ENCODE results near the gene NDUFS6. TPM values are rescaled to one million over a fixed set of nuclear protein-coding genes. Genes with fewer than 3 reads are reported as not detected.

The NDUFS6 gene
- total RNA-seq, 2 donors from 2014 or later = 12.5 to 41.9 TPM

- H3K36me3 ChIP-seq (replicated peaks in 1 of 2; ENCODE audit: insufficient read depth in 1 of 2, low read depth in 2 of 2) = no peaks in the 10 kb centered on the region
- no peak for TF ChIP-seq CTCF (IDR thresholded peaks at IDR 0.05)
- no peak overlapping the region for H3K27ac ChIP-seq
- H3K4me1 ChIP-seq = no peaks in the 10 kb centered on the region
- no peaks in the 10 kb centered on the region for H3K9me3 ChIP-seq
- no peaks in the 10 kb centered on the region for H3K27me3 ChIP-seq
- ATAC-seq (no peak), DNase-seq (no peak)
- no peak overlapping the region for H3K4me3 ChIP-seq
- intact Hi-C loops (cut with DNase I) = no loop called here
- WGBS, 2 donors = 56 to 60% methylated on average over 4 to 7 of the region's 7 CpGs
Measured at GRCh38 chr5:1860949-1861348, 59.7 kb downstream of the NDUFS6 start.

GRCh38 chr5:1864896-1865440 is 63.8 kb downstream of the NDUFS6 start:
- WGBS, 2 donors = 49 to 53% methylated on average over 16 of the region's 16 CpGs
- intact Hi-C loops (cut with DNase I) = no loop called here

GRCh38 chr5:1865486-1865885 is 64.3 kb downstream of the NDUFS6 start:
- Histone ChIP-seq H3K36me3 (replicated peaks in 1 of 2; ENCODE audit: insufficient read depth in 1 of 2, low read depth in 2 of 2) (no peaks in the 10 kb centered on the region), H3K27ac (no peak overlapping the region), H3K9me3 (no peaks in the 10 kb centered on the region), H3K4me1 (no peaks in the 10 kb centered on the region), H3K4me3 (no peak overlapping the region), H3K27me3 (no peaks in the 10 kb centered on the region)
- WGBS, 2 donors = 31 to 52% methylated on average over 10 to 14 of the region's 14 CpGs
- intact Hi-C loops (cut with DNase I) = no loop called here
- ATAC-seq (no peak), DNase-seq (no peak)
- TF ChIP-seq POLR2A (IDR thresholded peaks at IDR 0.05) (no peak), CTCF (IDR thresholded peaks at IDR 0.05) (no peak)

More at GRCh38 chr5:1864896-1865440, 63.8 kb downstream of the NDUFS6 start:
- no peak for DNase-seq
- ATAC-seq = no peak
- no peaks in the 10 kb centered on the region for H3K36me3 ChIP-seq (replicated peaks in 1 of 2; ENCODE audit: insufficient read depth in 1 of 2, low read depth in 2 of 2)
- H3K27ac ChIP-seq = no peak overlapping the region
- H3K4me1 ChIP-seq = no peaks in the 10 kb centered on the region
- H3K27me3 ChIP-seq = no peaks in the 10 kb centered on the region
- TF ChIP-seq CTCF (IDR thresholded peaks at IDR 0.05) = no peak
- TF ChIP-seq POLR2A (IDR thresholded peaks at IDR 0.05) = no peak
- H3K9me3 ChIP-seq = no peaks in the 10 kb centered on the region
- no peak overlapping the region for H3K4me3 ChIP-seq

Other genes starting within 250 kb of the NDUFS6 start
- 10 to 100 TPM in 1 of 2 donors, 1 to 10 TPM in 1; 4.9 to 16.3 TPM for gene MRPL36, start 1.6 kb upstream of the NDUFS6 start, total RNA-seq
- gene IRX4, start 81.5 kb downstream of the NDUFS6 start, total RNA-seq = not detected

Data from body of pancreas (tissue), 4 donors.